Stimulated activated CD8-positive, alpha-beta memory T cell treated with anti-CD3 and anti-CD28 coated beads, Interleukin-4, amount 100 ng/mL, for 1 hour (primary cell): Measurements from ENCODE around the gene ZNF678.
"Not testable (repeated sequence)": the region's sequence is repeated elsewhere in the genome, so short reads cannot be mapped to it uniquely, and the experiment has no call there.

Experiments used
- DNase-seq, 2 donors: peaks; one replicate each; pipeline ENCODE4 v3.0.0-alpha.2; 2020; ENCODE audit warnings: low read depth in 2 of 2, low spot score in 1 of 2

The ZNF678 gene

GRCh38 chr1:227549892-227550291, 13.5 kb upstream of the ZNF678 start:
- no peak for DNase-seq

GRCh38 chr1:227551881-227552280, 11.5 kb upstream of the ZNF678 start:
- not testable (repeated sequence) for DNase-seq

- no peak for DNase-seq
These were observed 7.1 kb upstream of the ZNF678 start for GRCh38 chr1:227556288-227556687.

GRCh38 chr1:227557962-227558725, 5.2 kb upstream of the ZNF678 start:
- no peak for DNase-seq

- no peak for DNase-seq
These were observed 4.6 kb upstream of the ZNF678 start for GRCh38 chr1:227558732-227559262.

GRCh38 chr1:227559499-227559898, 3.9 kb upstream of the ZNF678 start:
- no peak for DNase-seq

GRCh38 chr1:227559926-227560325, 3.4 kb upstream of the ZNF678 start:
- DNase-seq = no peak

- no peak for DNase-seq
These were observed 2.8 kb upstream of the ZNF678 start for GRCh38 chr1:227560393-227561173.

- DNase-seq = no peak
These were observed 2.0 kb upstream of the ZNF678 start for GRCh38 chr1:227561241-227561907.

- no peak for DNase-seq
These were observed 1.3 kb upstream of the ZNF678 start for GRCh38 chr1:227562037-227562436.

GRCh38 chr1:227562933-227563323, 428 bp upstream of the ZNF678 start:
- DNase-seq = no peak

GRCh38 chr1:227567256-227567655, 3.9 kb downstream of the ZNF678 start:
- no peak for DNase-seq

GRCh38 chr1:227568593-227568992, 5.2 kb downstream of the ZNF678 start:
- DNase-seq = no peak

GRCh38 chr1:227572752-227573151, 9.4 kb downstream of the ZNF678 start:
- DNase-seq = no peak

GRCh38 chr1:227574926-227575325, 11.6 kb downstream of the ZNF678 start:
- no peak for DNase-seq

GRCh38 chr1:227576189-227576588, 12.8 kb downstream of the ZNF678 start:
- DNase-seq = no peak

GRCh38 chr1:227577500-227577899, 14.1 kb downstream of the ZNF678 start:
- DNase-seq = no peak

- DNase-seq = no peak
These were observed 20.0 kb downstream of the ZNF678 start for GRCh38 chr1:227583354-227583753.

- no peak for DNase-seq
These were observed 23.4 kb downstream of the ZNF678 start for GRCh38 chr1:227586733-227587132.

- DNase-seq = no peak
These were observed 24.6 kb downstream of the ZNF678 start for GRCh38 chr1:227587968-227588367.

GRCh38 chr1:227588769-227589168, 25.4 kb downstream of the ZNF678 start:
- not testable (repeated sequence) for DNase-seq

- DNase-seq = not testable (repeated sequence)
These were observed 26.4 kb downstream of the ZNF678 start for GRCh38 chr1:227589777-227590176.
